Inflammatory macrophage treated with lipopolysaccharide for 1 hour (primary cell): Measurements from ENCODE around the gene TRIO.
"Not testable (repeated sequence)": the region's sequence is repeated elsewhere in the genome, so short reads cannot be mapped to it uniquely, and the experiment has no call there.

Experiments
- DNase-seq, 2 donors: peaks; one replicate each; pipeline ENCODE4 v3.0.0-alpha.2; 2020 to 2022

The TRIO gene

DNA sequence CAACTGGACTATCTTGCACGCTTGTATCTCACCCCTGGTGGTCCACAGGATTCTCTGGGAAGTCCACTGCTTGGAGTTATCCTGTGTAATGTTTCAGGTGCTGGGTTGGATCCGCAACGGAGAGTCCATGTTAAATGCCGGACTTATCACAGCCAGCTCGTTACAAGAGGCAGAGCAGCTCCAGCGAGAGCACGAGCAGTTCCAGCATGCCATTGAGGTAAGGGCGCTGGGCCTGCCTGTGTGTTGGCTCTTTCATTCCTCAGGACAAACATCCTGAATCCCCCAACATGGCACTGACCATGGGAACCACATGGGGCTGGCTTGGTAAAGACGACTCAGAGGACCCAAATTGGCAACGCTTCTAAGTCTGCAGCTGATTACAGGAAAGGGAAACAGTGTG, 223.6 kb downstream of the TRIO start:
- DNase-seq: no peak

DNA sequence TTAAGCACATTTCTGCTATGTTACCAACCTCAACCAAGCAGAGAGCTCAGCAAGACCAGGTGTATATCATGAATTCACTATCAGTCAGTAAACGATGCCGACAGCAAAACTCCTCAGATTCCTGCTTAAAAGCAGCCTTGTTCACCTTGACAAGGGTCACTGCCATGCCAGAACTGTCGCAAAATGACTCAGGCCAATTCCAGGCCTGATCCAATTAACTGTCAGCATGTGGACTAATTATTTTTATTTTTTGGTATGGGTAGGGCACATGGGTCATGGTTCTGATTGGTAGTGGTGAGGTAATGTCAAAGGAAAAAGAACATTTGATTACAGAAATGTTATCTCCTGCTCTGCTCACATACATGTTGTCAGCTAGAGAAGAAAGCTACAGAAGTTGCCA, 224.2 kb downstream of the TRIO start:
- DNase-seq: no peak

DNA sequence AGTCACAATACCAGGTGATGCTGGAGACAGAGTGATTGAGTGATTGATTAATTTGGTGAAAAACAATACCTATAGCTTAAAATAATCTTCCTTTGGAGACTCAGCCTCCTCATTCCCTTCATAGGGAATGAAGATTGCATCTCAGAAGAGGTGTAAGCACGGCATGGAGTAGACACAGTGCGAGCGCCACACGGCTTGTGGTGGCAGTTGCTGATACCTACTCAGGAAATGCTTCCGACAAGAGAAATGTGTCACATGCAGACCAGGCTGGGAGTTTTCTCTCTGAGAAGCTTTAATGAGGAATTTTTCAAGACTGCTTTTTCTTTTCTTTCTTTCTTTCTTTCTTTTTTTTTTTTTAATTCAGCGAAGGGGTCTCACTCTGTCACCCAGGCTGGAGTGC, 226.6 kb downstream of the TRIO start:
- no peak for DNase-seq

DNA sequence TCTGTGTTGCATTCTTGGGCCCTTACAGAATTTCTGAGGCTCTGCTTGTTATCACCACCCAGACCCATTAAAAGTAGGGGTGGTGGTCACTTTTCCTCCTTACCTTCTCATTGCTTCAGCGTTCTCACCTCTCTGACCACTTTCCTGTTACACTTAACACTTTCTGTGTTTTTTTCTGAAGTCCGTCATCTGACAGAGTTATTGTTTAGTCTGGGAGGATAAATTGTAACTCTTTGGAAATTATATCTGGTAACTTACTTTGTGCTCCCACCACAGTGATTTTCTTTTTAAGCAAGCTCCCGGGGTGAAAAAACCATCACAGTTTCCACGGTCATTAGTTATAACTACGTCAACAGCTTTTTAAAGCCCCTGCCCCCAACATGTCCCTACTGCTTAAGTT, 227.2 kb downstream of the TRIO start:
- no peak for DNase-seq

DNA sequence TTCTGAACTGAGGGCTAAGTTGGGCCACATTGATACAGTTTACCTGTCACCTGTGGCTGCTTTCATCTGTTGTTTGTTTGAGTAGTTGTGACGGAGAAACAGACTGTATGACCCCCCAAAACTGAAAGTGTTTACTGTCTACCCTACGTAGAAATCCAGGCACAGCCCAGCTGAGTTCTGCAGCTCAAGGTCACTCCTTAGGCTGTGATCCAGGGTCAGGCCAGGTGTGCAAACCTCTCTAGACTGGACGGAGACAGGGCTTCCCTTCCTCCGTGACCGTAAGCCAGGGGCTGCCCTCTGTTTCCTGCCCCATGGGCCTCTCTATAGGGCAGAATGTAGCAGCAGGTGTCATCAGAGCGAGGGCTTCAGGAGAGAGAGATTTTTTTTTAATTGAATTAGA, 230.5 kb downstream of the TRIO start:
- DNase-seq: no peak

DNA sequence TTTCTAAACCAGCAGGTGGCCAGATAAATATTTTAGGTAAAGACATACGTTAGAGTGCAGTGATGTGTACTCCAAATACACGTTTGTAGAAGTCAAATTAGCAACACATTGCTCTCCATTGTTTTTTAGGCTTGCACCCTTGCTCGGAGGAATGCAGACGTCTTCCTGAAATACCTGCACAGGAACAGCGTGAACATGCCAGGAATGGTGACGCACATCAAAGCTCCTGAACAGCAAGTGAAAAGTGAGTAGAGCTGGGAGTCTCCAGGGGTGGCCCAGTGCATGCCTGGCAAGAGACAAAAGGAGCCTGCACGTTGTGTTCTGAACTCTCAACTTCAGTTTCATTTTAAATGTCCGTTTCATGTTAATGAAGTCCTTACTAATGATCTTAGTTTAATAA, 231.0 kb downstream of the TRIO start:
- DNase-seq: no peak

DNA sequence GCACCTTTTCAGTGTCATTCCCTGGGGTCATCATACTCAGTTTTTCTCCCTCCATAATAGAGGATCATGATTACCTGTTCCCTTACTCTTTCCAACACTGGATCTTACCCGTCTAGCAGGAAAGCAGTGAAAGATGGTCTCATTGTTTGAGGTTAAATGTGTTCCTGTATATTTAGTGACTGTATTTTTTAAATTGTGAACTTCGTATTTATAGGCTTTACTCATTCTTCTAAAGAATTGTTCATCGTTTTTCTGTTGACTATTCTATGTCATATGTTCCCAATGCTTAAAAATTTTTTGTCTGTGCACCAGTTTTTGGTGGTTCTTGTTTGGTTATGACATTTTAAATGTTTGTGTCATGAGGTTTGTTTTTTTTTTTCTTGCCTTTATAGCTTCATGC, 233.6 kb downstream of the TRIO start:
- DNase-seq: no peak

DNA sequence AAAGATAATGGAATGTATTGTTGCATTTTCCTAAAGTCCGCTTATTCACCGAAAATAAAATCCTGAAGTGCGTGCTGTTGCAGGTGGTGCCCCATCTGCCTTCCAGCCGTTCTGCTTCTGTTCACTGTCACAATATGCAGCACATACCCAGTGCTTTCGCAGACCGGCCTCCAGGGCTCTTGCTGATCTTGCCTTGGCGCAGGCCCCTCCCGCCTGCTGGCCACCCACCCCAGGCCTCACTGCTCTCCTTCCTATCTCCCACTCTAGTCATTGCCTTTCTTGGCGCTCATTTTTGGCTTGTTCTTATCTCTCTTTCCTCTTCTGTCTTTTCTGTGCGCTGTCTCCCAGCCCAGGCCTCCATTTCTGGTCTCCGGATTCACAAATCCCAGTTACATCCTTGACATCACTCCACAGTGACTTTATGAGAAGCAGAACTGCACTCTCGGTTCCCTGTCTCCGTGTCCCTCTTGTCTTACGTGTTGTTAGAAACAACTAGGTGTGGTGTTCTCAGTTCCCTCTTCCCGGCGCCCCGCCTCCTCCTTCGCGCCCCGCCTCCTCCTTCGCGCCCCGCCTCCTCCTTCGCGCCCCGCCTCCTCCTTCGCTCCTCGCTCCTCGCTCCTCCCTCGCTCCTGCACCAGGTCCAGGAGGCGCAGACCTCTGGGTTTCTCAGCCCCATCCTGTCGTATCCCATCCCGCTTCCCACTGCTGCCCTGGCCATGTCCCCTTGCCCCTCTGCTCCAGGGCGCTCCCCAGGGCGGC, 236.8 kb downstream of the TRIO start:
- DNase-seq: no peak

DNA sequence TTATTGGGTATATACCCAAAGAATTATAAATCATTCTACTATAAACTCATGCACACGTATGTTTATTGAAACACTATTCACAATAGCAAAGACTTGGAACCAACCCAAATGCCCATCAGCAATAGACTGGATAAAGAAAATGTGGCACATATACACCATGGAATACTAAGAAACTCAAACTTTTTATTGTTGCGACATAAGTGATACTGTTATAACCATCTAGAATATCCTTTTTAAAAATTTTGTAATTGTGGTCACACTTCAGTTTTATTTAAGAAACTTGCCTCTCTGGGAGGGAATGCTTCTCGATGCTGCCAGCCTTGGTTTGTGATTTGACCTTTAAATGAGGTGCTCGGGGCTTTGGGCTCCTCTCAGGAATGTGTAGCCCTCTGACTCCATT, 237.6 kb downstream of the TRIO start:
- DNase-seq: peak in 1 of 2 donors; percentile 16

DNA sequence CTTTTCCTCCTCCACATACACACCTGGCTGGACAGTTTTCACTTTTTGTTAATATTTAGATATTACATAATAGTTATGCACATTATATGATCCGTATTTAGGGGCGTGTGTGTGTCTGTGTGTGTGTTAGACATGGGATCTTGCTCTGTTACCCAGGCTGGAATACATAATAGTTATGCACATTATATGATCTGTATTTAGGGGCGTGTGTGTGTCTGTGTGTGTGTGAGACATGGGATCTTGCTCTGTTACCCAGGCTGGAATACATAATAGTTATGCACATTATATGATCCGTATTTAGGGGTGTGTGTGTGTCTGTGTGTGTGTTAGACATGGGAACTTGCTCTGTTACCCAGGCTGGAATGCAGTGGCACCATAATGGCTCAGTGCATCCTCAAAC, 239.5 kb downstream of the TRIO start:
- no peak for DNase-seq

DNA sequence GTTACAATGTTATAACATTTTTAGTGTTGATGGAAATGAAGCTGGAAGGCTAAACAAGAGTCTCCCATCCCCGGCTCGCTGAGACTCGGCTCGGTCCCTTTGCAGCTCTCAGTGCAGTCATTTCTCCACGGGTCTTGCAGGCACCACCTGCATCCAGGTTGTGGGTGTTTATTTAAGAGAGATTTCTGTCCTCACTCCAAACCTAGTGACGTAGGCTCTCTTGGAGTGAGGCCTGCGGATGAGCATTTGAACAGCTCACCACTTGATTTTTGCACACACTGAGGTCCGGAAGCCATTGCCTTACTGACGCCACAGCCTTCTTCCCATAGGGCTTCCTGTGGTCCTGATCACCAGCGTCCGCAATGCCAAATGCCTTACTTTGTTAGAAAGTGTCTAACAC, 240.8 kb downstream of the TRIO start:
- no peak for DNase-seq

DNA sequence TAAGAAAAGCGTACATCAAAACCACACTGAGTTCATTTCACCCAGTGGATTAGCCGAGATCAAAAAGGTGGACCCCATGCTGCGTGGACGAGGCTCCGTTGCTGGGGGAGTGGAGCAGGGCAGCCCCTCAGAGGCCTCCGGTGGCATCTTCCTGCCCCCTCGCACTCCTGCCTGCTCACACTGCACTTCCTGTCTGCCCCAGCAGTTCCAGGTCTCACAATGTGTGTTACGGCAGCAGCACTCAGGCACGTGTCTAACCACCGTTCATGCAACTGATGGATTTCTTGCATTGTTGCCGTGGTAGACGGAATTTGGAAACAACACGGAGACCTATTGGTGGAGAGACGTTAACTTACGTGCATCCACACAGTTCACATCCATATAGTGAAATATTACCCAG, 241.9 kb downstream of the TRIO start:
- DNase-seq: no peak

DNA sequence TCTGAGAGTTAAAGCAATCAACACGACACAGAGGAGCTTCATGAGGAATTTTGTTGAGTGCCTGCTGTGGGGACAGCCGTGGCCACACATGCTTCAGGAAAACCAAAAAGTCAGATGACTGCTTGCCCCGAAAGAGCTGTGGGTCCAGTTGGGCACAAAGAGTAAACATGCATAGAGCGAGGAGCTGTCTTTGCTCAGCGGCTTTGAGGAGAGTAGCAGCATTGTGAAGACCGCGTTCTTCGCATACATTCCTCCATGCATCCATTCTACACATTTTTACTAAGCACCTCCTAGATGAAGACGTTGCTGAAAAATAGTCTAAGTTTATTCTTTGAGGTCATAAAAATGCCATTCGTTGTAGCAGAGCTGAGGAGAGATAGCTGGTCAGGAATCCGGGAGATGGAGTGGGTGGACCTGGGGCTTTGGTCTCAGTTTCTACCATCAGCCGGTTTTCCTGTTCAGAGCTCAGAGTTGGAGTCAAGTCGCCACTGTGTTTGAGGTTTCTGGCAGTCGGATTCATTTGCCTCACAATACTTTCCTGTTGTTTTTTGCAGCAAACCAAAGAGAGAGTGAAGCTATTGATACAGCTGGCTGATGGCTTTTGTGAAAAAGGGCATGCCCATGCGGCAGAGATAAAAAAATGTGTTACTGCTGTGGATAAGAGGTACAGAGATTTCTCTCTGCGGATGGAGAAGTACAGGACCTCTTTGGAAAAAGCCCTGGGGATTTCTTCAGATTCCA, 243.9 kb downstream of the TRIO start:
- no peak for DNase-seq

DNA sequence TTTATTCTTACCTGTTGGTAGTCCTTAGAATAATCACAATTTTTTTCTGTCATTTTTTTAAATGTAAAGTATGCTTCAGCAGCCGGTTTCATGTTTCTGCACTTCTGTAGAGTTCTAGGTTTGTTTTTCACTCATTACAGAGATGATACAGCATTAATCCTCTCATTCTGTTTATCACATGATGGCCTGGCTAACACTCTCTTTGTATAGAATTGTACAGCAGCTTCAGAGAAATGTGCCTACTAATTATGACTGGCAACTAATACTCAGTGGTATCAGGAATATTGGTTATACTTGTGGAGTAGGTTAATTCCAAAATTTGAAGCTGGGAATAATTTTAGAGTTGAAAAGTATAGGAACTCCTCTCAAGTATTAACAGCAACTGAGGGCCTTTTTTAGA, 245.6 kb downstream of the TRIO start:
- no peak for DNase-seq

DNA sequence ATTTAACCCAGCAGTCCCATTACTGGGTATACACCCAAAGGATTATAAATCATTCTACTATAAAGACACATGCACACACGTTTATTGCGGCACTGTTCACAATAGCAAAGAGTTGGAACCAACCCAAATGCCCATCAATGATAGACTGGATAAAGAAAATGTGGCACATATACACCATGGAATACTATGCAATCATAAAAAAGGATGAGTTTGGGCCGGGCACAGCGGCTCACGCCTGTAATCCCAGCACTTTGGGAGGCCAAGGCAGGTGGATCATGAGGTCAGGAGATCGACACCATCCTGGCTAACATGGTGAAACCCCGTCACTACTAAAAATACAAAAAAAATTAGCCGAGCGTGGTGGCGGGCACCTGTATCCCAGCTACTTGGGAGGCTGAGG, 249.4 kb downstream of the TRIO start:
- not testable (repeated sequence) for DNase-seq

DNA sequence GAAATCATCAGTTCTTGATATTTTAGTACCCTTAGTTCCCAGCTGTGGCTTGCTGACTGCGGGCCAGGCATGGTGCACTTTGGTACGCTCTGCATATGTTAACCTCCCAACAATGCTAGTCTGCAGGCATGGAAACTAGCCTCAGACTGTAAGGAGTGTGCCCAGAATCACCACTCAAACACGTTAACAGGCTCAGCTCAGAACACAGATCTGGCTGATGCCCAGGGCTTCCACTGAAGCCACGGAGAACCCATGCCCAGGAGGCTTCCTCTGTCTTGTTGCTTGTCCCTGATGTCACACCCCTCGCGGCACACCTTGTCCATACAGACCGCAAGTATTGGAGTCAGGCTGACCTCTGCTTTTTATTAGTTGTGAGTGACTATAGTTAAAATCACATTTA, 251.2 kb downstream of the TRIO start:
- no peak for DNase-seq

DNA sequence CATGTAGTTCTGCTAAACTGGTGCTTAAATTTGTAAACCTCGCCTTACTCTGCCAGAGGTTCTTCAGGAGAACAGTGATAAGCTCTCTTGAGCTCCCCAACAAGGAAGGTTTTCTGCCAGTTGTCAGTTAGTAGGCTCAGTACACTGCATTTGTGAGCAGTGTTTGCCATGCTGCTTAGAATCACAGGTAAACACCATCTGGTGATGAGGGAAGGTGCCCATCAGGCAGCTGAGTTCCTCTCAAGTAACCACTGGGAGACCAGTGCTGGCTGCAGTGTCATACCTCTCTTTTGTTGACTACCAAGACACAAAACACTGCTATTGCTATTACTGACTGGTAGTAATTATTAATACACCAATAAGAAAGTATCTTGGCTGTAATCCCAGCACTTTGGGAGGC, 252.3 kb downstream of the TRIO start:
- DNase-seq: no peak

DNA sequence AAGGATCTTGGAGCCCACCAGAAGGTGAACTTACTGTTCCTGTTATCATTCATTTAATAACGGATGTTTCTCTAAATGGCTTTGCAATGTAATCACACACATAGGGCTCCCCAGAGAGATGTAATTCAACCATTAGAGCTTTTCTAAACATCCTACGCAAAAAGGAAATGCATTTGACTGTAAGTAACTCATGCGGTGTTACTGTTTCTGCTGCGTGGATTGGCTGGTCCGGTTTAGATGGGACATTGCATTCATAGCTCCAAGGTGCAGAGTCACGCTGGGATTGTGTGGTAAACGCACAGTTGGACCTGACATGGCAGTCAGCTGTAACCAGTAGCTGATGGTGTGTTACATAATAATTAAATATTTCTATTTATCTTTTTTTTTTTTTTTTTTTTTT, 252.9 kb downstream of the TRIO start:
- DNase-seq: no peak

DNA sequence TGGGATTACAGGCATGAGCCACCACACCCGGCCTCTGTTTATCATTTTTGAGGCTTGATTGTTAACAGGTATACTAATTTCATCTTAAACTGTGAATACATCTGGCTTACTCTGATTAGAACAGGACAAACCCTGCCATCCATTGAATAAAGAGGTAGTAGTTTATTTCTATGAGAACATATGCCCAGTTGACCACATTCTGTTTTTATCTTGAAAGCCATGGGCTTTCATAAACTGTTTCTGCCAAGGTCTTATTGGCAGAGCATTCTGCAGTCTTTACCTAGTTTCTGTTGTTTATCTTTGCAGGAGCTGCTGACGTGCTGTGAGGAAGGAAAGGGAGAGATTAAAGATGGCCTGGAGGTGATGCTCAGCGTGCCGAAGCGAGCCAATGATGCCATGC, 253.6 kb downstream of the TRIO start:
- no peak for DNase-seq

DNA sequence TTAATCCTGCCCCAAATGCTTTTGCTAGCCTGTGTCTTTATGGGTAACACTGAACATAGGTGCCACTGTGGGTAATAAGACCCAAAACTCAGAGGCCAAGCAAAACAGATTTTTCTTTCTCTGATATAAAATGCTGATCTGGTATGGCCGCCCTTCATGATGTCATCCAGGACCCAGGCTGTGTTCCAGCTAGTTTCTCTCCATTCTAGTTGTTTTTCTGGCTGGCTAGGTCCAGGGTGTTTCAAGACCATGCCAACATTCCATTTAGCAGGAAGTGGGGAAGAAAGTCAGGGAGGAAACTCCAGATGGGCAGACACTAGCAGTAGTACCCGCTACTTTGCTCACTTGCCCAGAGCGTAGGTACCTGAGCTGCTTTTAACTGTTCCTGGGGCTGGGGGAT, 254.6 kb downstream of the TRIO start:
- no peak for DNase-seq

DNA sequence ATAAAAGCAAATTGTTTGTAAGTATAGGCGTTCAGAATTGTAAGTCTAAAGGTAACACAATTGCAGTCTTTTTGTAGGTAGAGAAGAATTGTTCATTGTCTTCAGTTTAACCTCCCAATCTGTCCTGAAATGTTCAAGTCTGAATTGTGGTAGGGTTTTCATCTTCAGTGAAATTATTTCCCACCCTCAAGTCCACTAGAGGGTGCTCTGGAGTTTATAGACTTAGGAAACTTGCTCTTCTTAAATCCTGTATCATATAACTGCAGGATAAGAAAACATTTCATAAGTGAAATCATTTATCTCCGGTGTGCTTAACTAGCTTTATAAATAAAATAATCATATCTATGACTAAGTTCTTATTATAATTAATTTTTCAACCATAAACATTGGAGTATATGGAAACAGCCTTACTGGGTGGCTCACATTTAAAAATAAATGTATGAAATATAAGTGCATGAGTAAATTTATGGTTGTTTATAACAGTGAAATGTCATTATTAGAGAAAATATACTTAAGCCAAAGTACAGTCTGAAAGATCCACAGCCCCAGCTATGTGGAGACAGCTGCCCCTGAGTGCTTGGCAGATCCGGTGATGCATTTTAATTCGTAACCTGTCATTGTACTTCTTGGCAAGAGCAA, 256.0 kb downstream of the TRIO start:
- DNase-seq: peak; percentile 3 to 74

DNA sequence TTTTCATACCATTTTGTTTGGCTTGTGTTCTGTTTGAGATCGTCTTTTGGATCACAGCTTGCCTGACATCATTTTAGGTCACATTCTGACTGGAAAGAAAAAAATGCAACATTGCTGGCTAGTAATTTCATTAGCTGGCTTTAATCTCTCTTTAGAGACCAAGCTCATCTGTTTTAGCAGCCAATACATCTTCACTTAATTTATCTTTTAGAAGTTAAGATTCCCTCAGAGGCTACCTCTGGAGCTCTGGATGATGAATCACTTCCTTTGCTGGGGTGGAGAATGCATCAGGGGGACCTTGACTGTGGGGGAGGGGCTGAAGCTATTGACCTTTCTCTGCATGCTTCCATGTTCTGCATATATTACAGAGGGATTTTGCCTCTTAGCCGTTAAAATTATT, 256.9 kb downstream of the TRIO start:
- no peak for DNase-seq

DNA sequence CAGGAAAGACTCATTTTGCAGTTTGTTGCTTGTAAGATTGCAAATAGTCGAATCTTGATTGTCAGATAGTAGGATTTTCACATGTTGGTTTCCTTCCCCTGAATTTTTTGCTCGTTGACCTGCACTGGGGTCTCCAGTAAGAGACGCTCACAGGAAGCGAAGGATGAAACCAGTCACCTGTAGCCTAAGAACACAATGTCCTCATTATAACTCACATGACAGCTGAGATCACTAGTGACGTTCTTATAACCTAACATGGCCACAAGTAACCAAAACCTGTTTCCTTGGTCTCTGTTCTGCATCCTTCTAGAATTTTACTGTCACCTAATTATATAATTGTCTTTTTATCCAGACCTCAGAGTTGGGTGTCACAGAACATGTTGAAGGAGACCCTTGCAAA, 257.5 kb downstream of the TRIO start:
- no peak for DNase-seq

DNA sequence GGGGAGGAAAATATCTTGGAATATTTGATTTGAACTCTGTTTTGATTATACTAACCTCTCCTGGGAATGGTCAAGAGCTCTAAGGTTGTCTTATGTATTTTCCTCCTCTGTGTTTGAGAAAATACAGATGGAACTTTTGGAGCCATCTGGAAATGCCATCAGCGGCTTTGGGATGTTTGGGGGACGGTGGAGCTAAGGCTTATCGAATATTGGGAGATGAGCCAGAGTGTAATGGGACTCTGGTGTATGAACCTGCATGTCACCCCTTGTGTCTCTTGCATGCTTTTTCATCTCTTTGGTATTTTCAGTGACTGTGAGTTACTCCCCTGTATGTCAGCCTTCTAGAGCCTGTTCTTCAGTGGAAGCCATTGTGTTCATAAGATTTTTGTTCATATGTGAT, 258.5 kb downstream of the TRIO start:
- DNase-seq: no peak
